Endothelial cell of umbilical vein (primary cell): ENCODE results near the gene HOXA10. TPM values are rescaled to one million over a fixed set of nuclear protein-coding genes. Genes with fewer than 3 reads are reported as not detected.

Source experiments
- BruUV-seq: library from RNA; stranded (reverse); fragments of 400-500 nt; replicated peaks from 2 replicates; lab custom pipeline; 2021; lab: Mats Ljungman, UMichigan
- CTCF ChIA-PET: fragments of 300-600, 350-600 bp; sonication (Branson Sonifier 250); formaldehyde crosslinking; loops from one replicate; lab custom pipeline; 2021; ENCODE audit warnings: antibody characterized with exemption, inconsistent platforms; lab: Charles Lee
- POLR2A ChIA-PET: fragments of 300-600, 350-600 bp; sonication (Branson Sonifier 250); formaldehyde crosslinking; loops from one replicate; lab custom pipeline; 2021; ENCODE audit warnings: antibody characterized with exemption, inconsistent platforms; lab: Charles Lee
- DNase-seq: peaks from one replicate; pipeline ENCODE4 v3.0.0-alpha.2; 2011; ENCODE audit warnings: low read depth, low spot score
- FAIRE-seq: peaks from 2 replicates; lab custom pipeline; 2011; peaks lifted over from hg19 to GRCh38; lab: Jason Lieb, UNC
- H2AFZ ChIP-seq: 2 replicates; pipeline ENCODE4 v1.6.0; 2012; ENCODE audit warnings: low read depth, low read length, control low read depth, inconsistent platforms
- H3K27ac ChIP-seq: 2 replicates; pipeline ENCODE4 v1.5.1; 2011; ENCODE audit warnings: low read depth, mild to moderate bottlenecking, control low read depth, low read length, moderate library complexity; ENCODE audit not compliant: insufficient read depth
- H3K27me3 ChIP-seq, 2 experiments: 2 replicates each; pipeline versions ENCODE4 v1.6.0 to v1.6.1; 2011; ENCODE audit warnings: low read length in 2 of 2, mixed read lengths in 1 of 2; ENCODE audit not compliant: control insufficient read depth in 2 of 2, insufficient read depth in 2 of 2
- H3K36me3 ChIP-seq, 2 experiments: 2 replicates in 1 of 2; 3 replicates in 1 of 2; pipeline ENCODE4 v1.5.1; 2011; ENCODE audit warnings: low read length in 2 of 2, mild to moderate bottlenecking in 1 of 2, moderate library complexity in 1 of 2; ENCODE audit not compliant: control insufficient read depth in 2 of 2, insufficient read depth in 2 of 2; ENCODE audit errors: extremely low read depth in 1 of 2
- H3K4me1 ChIP-seq: 3 replicates; pipeline ENCODE4 v1.5.1; 2011; ENCODE audit warnings: mild to moderate bottlenecking, low read length; ENCODE audit not compliant: control insufficient read depth, insufficient read depth; ENCODE audit errors: extremely low read depth
- H3K4me2 ChIP-seq: 2 replicates; pipeline ENCODE4 v1.6.1; 2011; ENCODE audit warnings: low read length, control low read depth, mixed read lengths; ENCODE audit not compliant: insufficient read depth
- H3K4me3 ChIP-seq, 3 experiments: fragments of 200-600 bp in 1 of 3; sonication (generic), shearing (Covaris generic) in 1 of 3; replicated peaks in 1 of 3; 2 replicates each; pipeline ENCODE4 v1.5.1; 2011 to 2016; ENCODE audit warnings: control low read depth in 3 of 3, low read length in 3 of 3, mild to moderate bottlenecking in 2 of 3, inconsistent platforms in 1 of 3, low read depth in 1 of 3, moderate library complexity in 1 of 3; ENCODE audit not compliant: insufficient read depth in 1 of 3
- H3K79me2 ChIP-seq: 2 replicates; pipeline ENCODE4 v1.6.0; 2012; ENCODE audit warnings: low read length, inconsistent platforms; ENCODE audit not compliant: control insufficient read depth, insufficient read depth
- H3K9ac ChIP-seq: replicated peaks from 2 replicates; pipeline ENCODE3; 2011; ENCODE audit warnings: low read length, control low read depth; ENCODE audit not compliant: insufficient read depth; ENCODE audit errors: extremely low read depth
- H3K9me1 ChIP-seq: replicated peaks from 3 replicates; pipeline ENCODE4 v1.6.0; 2011; ENCODE audit warnings: mild to moderate bottlenecking, low read length; ENCODE audit not compliant: control insufficient read depth, insufficient read depth; ENCODE audit errors: extremely low read depth
- H3K9me3 ChIP-seq: replicated peaks from 2 replicates; pipeline ENCODE4 v1.5.1; 2012; ENCODE audit warnings: low read length, inconsistent platforms; ENCODE audit not compliant: control insufficient read depth, insufficient read depth
- H4K20me1 ChIP-seq: replicated peaks from 2 replicates; pipeline ENCODE3; 2011; ENCODE audit warnings: mild to moderate bottlenecking, low read length; ENCODE audit not compliant: control insufficient read depth, insufficient read depth; ENCODE audit errors: extremely low read depth
- CTCF ChIP-seq, 2 donors: IDR thresholded peaks; 1 replicate in 1 of 2; 2 replicates in 1 of 2; pipeline ENCODE4 v1.5.1; 2011; ENCODE audit warnings: low read length in 2 of 2, mild to moderate bottlenecking in 2 of 2, moderate library complexity in 2 of 2, control low read depth in 1 of 2, inconsistent platforms in 1 of 2, low read depth in 1 of 2; ENCODE audit not compliant: insufficient read depth in 1 of 2; ENCODE audit errors: extremely low read depth in 1 of 2
- EZH2 ChIP-seq: IDR thresholded peaks from 2 replicates; pipeline ENCODE4 v1.6.1; 2012; ENCODE audit warnings: borderline replicate concordance, low read depth, mild to moderate bottlenecking, moderate library complexity, low read length, inconsistent platforms; ENCODE audit not compliant: severe bottlenecking
- FOS ChIP-seq: IDR thresholded peaks from 2 replicates; pipeline ENCODE4 v1.6.1; 2011; ENCODE audit warnings: mild to moderate bottlenecking, low read length, moderate library complexity, borderline replicate concordance; ENCODE audit not compliant: insufficient read depth
- GATA2 ChIP-seq: IDR thresholded peaks from 2 replicates; pipeline ENCODE4 v1.7.0; 2011; ENCODE audit warnings: low read depth, mild to moderate bottlenecking, moderate library complexity, mixed read lengths, low read length; ENCODE audit not compliant: insufficient read length, insufficient read depth
- JUN ChIP-seq: IDR thresholded peaks from 2 replicates; pipeline ENCODE4 v1.6.1; 2011; ENCODE audit warnings: borderline replicate concordance, low read depth; ENCODE audit not compliant: insufficient read length, insufficient read depth
- MAX ChIP-seq: IDR thresholded peaks from 2 replicates; pipeline ENCODE4 v1.6.1; 2011; ENCODE audit not compliant: insufficient read depth, insufficient read length
- MYC ChIP-seq: IDR thresholded peaks from one replicate; pipeline ENCODE4 v1.6.1; 2011; ENCODE audit warnings: mild to moderate bottlenecking, low read depth, low read length
- POLR2A ChIP-seq: IDR thresholded peaks from 2 replicates; pipeline ENCODE4 v1.6.1; 2012; ENCODE audit warnings: low read depth, mild to moderate bottlenecking, control low read depth, low read length
- POLR2AphosphoS5 ChIP-seq: IDR thresholded peaks from 2 replicates; pipeline ENCODE4 v1.6.1; 2012; ENCODE audit warnings: low read depth, mild to moderate bottlenecking, control low read depth, low read length, moderate library complexity; ENCODE audit not compliant: insufficient read depth
- dilution Hi-C: fragments of 300-500 bp; cut with MboI; formaldehyde crosslinking; loops from one replicate; pipeline ENCODE4 v1.15.0; 2019; ENCODE audit warnings: low sequenced_read_pairs; ENCODE audit not compliant: extremely low pct_ligation_motif_present
- intact Hi-C: fragments of 100-400 bp; cut with micrococcal nuclease; formaldehyde crosslinking; loops from one replicate; pipeline ENCODE4 v1.10.0; 2022
- polyA plus RNA-seq, 4 experiments: library from polyadenylated mRNA; depleted of rRNA in 3 of 4; stranded (reverse) in 3 of 4; unstranded in 1 of 4; fragments of >200 nt; gene quantifications; 2 replicates each; pipeline versions ENCODE4 v1.2.1 to v1.2.3, GENCODE V29; 2011 to 2012; ENCODE audit warnings: missing spikeins in 1 of 4
- total RNA-seq: library from RNA; stranded (reverse); gene quantifications from 2 replicates; pipeline ENCODE4 v1.2.3, GENCODE V29; 2021

HOXA10 gene
- total and polyA plus RNA-seq, 2 donors (not counting 3 experiments of a cell fraction or from before 2014, with no cell fraction given), result 24.4 to 30.3 TPM

GRCh38 chr7:27175626-27176523, 1.8 kb upstream of the HOXA10 start:
- BruUV-seq, result no TSS peak
- Histone ChIP-seq H3K9ac (peak overlapping the region; percentile 95), H3K9me1 (no peaks in the 10 kb centered on the region), H3K4me3 (peak overlapping the region in 2 of 3 experiments; percentile 34 to 94), H3K4me2 (peak overlapping the region; percentile 98), H4K20me1 (no peaks in the 10 kb centered on the region), H3K27ac (peak overlapping the region; percentile 96), H2AFZ (no peak overlapping the region), H3K9me3 (no peaks in the 10 kb centered on the region), H3K4me1 (peaks cover 67% of the 10 kb centered on the region), H3K27me3 (no peaks in the 10 kb centered on the region), H3K79me2 (peaks cover 96% of the 10 kb centered on the region), H3K36me3 (no peaks in the 10 kb centered on the region)
- CTCF ChIA-PET, result interaction anchor here (1.2 to 8.0 kb wide), 11 partner anchors 6 to 806 kb away, joined by 4 to 86 read pairs (median 7); partner anchors contain the start of genes HOXA11, HOXA3 and HOXA5
- FAIRE-seq, result peak; percentile 55
- no peak for TF ChIP-seq MAX
- TF ChIP-seq POLR2AphosphoS5, result no peak
- no peak for TF ChIP-seq JUN
- no peak for TF ChIP-seq POLR2A
- no peak for TF ChIP-seq GATA2
- no peak for TF ChIP-seq MYC
- no peak for TF ChIP-seq FOS
- no peak for TF ChIP-seq CTCF (IDR thresholded peaks at IDR 0.05; ENCODE audit: extremely low read depth in 1 of 2, insufficient read depth in 1 of 2, low read depth in 1 of 2, low read length in 2 of 2)
- TF ChIP-seq EZH2, result no peak
- peak; percentile 71 for DNase-seq
- dilution Hi-C loops (no loop called here), intact Hi-C loops (no loop called here)
- POLR2A ChIA-PET, result interaction anchor here (1.0 to 2.5 kb wide), 5 partner anchors 9 to 976 kb away, joined by 3 to 8 read pairs (median 7); partner anchors contain the start of genes HNRNPA2B1, HOXA11, HOXA3 and HOXA9
